CD4-positive, alpha-beta memory T cell (primary cell): ENCODE data around the gene GALNT18. TPM values are rescaled to one million over a fixed set of nuclear protein-coding genes. Genes with fewer than 3 reads are reported as not detected.

ENCODE experiments used
- CTCF ChIA-PET: fragments of 350-600 bp; sonication (Branson Sonifier 250); formaldehyde crosslinking; loops from one replicate; lab custom pipeline; 2021; ENCODE audit warnings: inconsistent platforms; ENCODE audit not compliant: partially characterized antibody; lab: Charles Lee
- POLR2A ChIA-PET: fragments of 350-600 bp; sonication (Branson Sonifier 250); formaldehyde crosslinking; loops from one replicate; lab custom pipeline; 2021; ENCODE audit not compliant: partially characterized antibody; lab: Charles Lee
- DNase-seq, 5 donors: peaks; one replicate each; pipeline versions ENCODE4 v3.0.0 to v3.0.0-alpha.2; 2020 to 2022; ENCODE audit warnings: mixed read lengths in 1 of 5
- H3K27ac ChIP-seq: one replicate; pipeline ENCODE4 v1.7.0; 2013; ENCODE audit warnings: low read depth, low read length
- H3K27me3 ChIP-seq: 2 replicates; pipeline ENCODE4 v1.7.0; 2013; ENCODE audit warnings: mild to moderate bottlenecking, low read length, moderate library complexity; ENCODE audit not compliant: insufficient read depth
- H3K36me3 ChIP-seq: 2 replicates; pipeline ENCODE4 v1.7.0; 2013; ENCODE audit warnings: mild to moderate bottlenecking, low read length, moderate library complexity; ENCODE audit not compliant: insufficient read depth
- H3K4me1 ChIP-seq: 2 replicates; pipeline ENCODE4 v1.7.0; 2013; ENCODE audit warnings: mild to moderate bottlenecking, low read length, moderate library complexity; ENCODE audit not compliant: insufficient read depth
- H3K4me3 ChIP-seq, 2 donors: one replicate each; pipeline ENCODE4 v1.7.0; 2013; ENCODE audit warnings: low read length in 2 of 2, mild to moderate bottlenecking in 1 of 2
- H3K9me3 ChIP-seq, 2 donors: one replicate each; pipeline ENCODE4 v1.7.0; 2013; ENCODE audit warnings: low read length in 2 of 2, control low read depth in 1 of 2; ENCODE audit not compliant: control insufficient read depth in 1 of 2
- H3K27ac Mint-ChIP-seq, 7 donors: one replicate each; pipeline ENCODE4 v1.8.0; 2020 to 2021; ENCODE audit warnings: mixed read lengths in 7 of 7, mild to moderate bottlenecking in 6 of 7, inconsistent platforms in 3 of 7, moderate library complexity in 3 of 7
- H3K27me3 Mint-ChIP-seq, 2 donors: one replicate each; pipeline ENCODE4 v1.8.0; 2020 to 2021; ENCODE audit warnings: mixed read lengths in 2 of 2
- H3K36me3 Mint-ChIP-seq, 2 donors: one replicate each; pipeline ENCODE4 v1.8.0; 2020 to 2021; ENCODE audit warnings: mixed read lengths in 2 of 2, inconsistent platforms in 1 of 2, mild to moderate bottlenecking in 1 of 2
- H3K4me1 Mint-ChIP-seq, 4 donors: one replicate each; pipeline ENCODE4 v1.8.0; 2020 to 2021; ENCODE audit warnings: mixed read lengths in 4 of 4, mild to moderate bottlenecking in 1 of 4
- H3K4me3 Mint-ChIP-seq, 8 donors: one replicate each; pipeline ENCODE4 v1.8.0; 2020 to 2021; ENCODE audit warnings: mixed read lengths in 8 of 8, mild to moderate bottlenecking in 7 of 8, moderate library complexity in 6 of 8, inconsistent platforms in 3 of 8
- H3K9me3 Mint-ChIP-seq, 8 donors: one replicate each; pipeline ENCODE4 v1.8.0; 2020 to 2021; ENCODE audit warnings: mixed read lengths in 8 of 8, mild to moderate bottlenecking in 5 of 8, inconsistent platforms in 3 of 8, moderate library complexity in 1 of 8
- intact Hi-C: fragments of 100-400 bp; cut with micrococcal nuclease; formaldehyde crosslinking; loops from one replicate; pipeline ENCODE4 v1.15.1; 2023
- polyA plus RNA-seq, 2 donors: library from polyadenylated mRNA; unstranded; fragments of 300-500 nt; fragmentation: Illumina TruSeq; gene quantifications; one replicate each; pipeline ENCODE4 v1.2.3, GENCODE V29; 2021
- total RNA-seq, 2 experiments: library from RNA; stranded (reverse); gene quantifications; one replicate each; pipeline ENCODE4 v1.2.3, GENCODE V29; 2021

Gene GALNT18
- total and polyA plus RNA-seq, 4 experiments from 2014 or later: not detected

DNA sequence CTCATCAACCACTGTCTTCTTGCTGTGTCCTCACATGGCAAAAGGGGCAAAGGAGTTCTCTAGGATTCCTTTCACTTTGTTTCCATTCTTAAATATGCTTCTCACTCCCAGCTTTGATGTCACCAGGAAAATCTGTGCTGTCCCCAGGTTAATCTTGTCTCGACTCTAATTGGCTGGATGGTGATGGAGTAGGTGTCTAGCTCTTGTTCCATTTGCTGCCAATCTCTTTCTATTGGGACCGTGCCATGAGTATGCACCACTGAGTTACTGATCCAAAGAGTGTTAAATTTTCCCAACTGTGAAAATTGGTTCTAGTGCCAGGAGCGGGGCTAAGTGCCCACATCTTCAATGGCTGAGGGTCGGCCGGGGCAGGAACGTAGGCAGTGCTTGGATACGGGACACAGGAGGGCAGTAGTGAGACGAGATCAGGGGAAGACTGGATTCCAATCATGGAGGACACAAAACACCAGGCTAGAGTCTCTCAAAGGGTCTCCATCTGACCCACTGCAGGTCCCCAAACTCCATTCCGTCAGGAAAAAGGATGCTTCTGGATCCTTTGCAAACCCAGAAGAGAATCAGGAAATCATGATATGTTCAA is 221.1 kb downstream of the GALNT18 start:
- H3K4me3 ChIP-seq: no peak overlapping the region

DNA sequence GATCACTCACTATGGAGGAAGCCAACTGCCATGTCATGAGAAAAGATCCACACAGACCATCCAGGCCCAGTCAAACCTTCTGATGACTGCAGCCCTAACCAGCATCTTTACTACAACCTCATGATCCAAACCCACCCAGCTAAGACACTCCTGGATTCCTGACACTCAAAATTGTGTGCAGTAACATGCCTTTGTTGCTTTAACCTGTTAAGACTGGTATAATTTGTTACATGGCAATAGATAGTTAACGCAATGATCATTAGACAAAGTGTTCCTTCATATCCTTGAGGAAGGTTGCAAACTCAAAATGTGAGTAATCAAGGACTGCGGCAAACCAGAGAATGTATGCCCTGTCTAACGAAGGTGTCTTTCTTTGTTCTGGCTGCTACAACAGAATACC is 221.7 kb downstream of the GALNT18 start:
- ChIA-PET POLR2A (no interaction called here), CTCF (no interaction called here)
- Mint-ChIP-seq H3K27ac (no peak overlapping the region), H3K27me3 (peaks cover 4 to 13% of the 10 kb centered on the region in 2 donors), H3K9me3 (no peaks in the 10 kb centered on the region), H3K4me3 (no peak overlapping the region), H3K36me3 (no peaks in the 10 kb centered on the region), H3K4me1 (no peaks in the 10 kb centered on the region)
- no peak overlapping the region for H3K4me3 ChIP-seq
- intact Hi-C loops: no loop called here
- no peaks in the 10 kb centered on the region for H3K9me3 ChIP-seq
- no peaks in the 10 kb centered on the region for H3K4me1 ChIP-seq
- DNase-seq: no peak
- no peak overlapping the region for H3K27ac ChIP-seq
- H3K36me3 ChIP-seq: no peaks in the 10 kb centered on the region
- H3K27me3 ChIP-seq: no peaks in the 10 kb centered on the region

More for the DNA sequence above, 221.1 kb downstream of the GALNT18 start:
- H3K9me3 ChIP-seq: no peaks in the 10 kb centered on the region
- no peaks in the 10 kb centered on the region for H3K4me1 ChIP-seq
- ChIA-PET POLR2A (no interaction called here), CTCF (no interaction called here)
- Mint-ChIP-seq H3K27me3 (peaks cover 5 to 13% of the 10 kb centered on the region in 2 donors), H3K9me3 (no peaks in the 10 kb centered on the region), H3K4me3 (no peak overlapping the region), H3K27ac (no peak overlapping the region), H3K4me1 (no peaks in the 10 kb centered on the region), H3K36me3 (no peaks in the 10 kb centered on the region)
- H3K27me3 ChIP-seq: no peaks in the 10 kb centered on the region
- H3K36me3 ChIP-seq: no peaks in the 10 kb centered on the region
- intact Hi-C loops: no loop called here
- no peak for DNase-seq
- no peak overlapping the region for H3K27ac ChIP-seq

DNA sequence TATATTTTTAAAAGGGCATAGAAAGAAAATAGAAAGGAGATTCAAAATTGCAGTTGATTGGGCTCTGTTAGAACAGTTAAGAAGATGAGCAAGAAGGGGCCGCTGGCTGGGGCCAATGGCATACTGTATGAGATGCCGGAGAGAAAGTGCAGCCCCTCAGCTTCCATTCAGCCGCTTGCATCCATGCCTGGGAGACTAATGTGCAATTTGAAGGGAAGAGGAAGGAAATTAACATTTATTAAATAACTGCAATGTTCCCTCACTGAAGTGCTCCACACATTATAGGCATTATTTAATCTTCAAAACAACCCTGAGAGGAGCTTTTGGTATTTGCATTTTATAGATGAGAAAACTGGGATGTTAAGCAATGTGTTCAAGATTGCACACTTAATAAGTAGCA is 224.0 kb downstream of the GALNT18 start:
- intact Hi-C loops: no loop called here
- Histone ChIP-seq H3K36me3 (no peaks in the 10 kb centered on the region), H3K4me1 (no peaks in the 10 kb centered on the region), H3K4me3 (no peak overlapping the region), H3K9me3 (no peaks in the 10 kb centered on the region), H3K27me3 (no peaks in the 10 kb centered on the region), H3K27ac (no peak overlapping the region)
- DNase-seq: no peak
- CTCF ChIA-PET: interaction anchor here (1.2 kb wide), 1 partner anchor 370 kb away, joined by 5 read pairs; no protein-coding TSS in a partner anchor
- Mint-ChIP-seq H3K4me3 (no peak overlapping the region), H3K27me3 (peaks cover 1 to 2% of the 10 kb centered on the region in 2 donors), H3K27ac (no peak overlapping the region), H3K4me1 (no peaks in the 10 kb centered on the region), H3K9me3 (peaks cover 0 to 3% (median 0%) of the 10 kb centered on the region in 8 donors), H3K36me3 (no peaks in the 10 kb centered on the region)
- POLR2A ChIA-PET: no interaction called here

DNA sequence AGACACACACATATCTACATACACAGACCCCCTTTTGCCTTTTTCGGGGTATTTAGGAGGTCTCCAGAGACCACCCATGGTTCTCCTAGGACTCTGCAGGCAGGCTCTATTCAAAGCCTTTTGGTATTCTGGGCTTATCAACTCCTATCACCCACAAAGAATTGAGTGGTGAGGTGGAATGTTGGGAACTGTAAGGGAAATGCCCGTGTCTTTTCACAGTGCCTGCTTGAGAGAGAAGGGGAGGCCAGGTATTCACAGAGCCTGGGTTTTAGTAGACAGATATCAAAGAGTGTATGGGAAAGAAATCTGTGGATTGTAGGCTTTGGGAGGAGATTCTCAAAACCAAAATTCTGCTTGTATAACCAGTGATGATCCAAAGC is 224.8 kb downstream of the GALNT18 start:
- Mint-ChIP-seq H3K4me1 (no peaks in the 10 kb centered on the region), H3K27me3 (peaks cover 1 to 2% of the 10 kb centered on the region in 2 donors), H3K36me3 (no peaks in the 10 kb centered on the region), H3K9me3 (peaks cover 0 to 3% (median 0%) of the 10 kb centered on the region in 8 donors), H3K4me3 (no peak overlapping the region), H3K27ac (no peak overlapping the region)
- no peaks in the 10 kb centered on the region for H3K36me3 ChIP-seq
- DNase-seq: no peak
- ChIA-PET CTCF (no interaction called here), POLR2A (no interaction called here)
- H3K9me3 ChIP-seq: no peaks in the 10 kb centered on the region
- H3K4me3 ChIP-seq: no peak overlapping the region
- intact Hi-C loops: no loop called here
- no peaks in the 10 kb centered on the region for H3K4me1 ChIP-seq
- no peak overlapping the region for H3K27ac ChIP-seq
- no peaks in the 10 kb centered on the region for H3K27me3 ChIP-seq

DNA sequence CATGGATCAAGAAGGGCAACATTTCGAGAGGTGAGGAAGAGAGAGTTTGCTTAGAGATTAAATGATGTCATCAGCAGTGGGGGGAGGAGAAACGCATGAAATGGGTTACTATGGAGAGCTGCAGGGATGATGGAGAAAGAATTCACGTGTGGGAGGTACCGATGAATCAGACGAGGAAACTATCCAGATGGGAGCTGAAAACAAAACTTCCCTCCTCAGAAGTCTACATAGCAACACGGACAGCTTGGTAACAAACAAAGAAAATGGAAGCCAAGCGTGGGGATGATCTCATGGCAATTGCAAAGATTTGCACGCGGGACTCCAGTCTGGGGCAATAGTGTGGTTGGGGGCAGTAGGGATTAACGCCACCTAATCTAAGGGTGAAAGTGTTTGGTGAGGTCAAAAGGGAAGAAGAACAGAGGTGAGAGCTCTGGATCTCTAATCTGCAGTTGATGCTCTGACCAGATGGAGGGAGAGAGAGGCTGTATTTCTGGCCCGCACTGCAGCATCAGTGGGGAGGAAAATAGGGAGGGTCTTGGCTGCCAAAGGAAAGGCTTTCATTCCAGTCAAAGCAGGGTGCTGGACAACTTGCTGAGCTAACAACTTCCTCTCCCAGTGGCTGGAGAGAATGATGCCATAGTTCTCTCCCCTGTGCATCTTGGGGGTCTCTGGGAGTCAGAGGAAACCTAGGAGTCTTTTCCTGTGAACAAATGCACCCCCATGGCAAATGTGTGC is 225.3 kb downstream of the GALNT18 start:
- CTCF ChIA-PET: no interaction called here
- Mint-ChIP-seq H3K9me3 (peaks cover 0 to 3% (median 0%) of the 10 kb centered on the region in 8 donors), H3K4me1 (no peaks in the 10 kb centered on the region), H3K27me3 (peaks cover 1 to 2% of the 10 kb centered on the region in 2 donors), H3K4me3 (no peak overlapping the region), H3K27ac (no peak overlapping the region), H3K36me3 (no peaks in the 10 kb centered on the region)
- no peaks in the 10 kb centered on the region for H3K9me3 ChIP-seq
- H3K27me3 ChIP-seq: no peaks in the 10 kb centered on the region
- DNase-seq: no peak
- H3K4me1 ChIP-seq: no peaks in the 10 kb centered on the region
- H3K36me3 ChIP-seq: no peaks in the 10 kb centered on the region
- intact Hi-C loops: no loop called here
- H3K27ac ChIP-seq: no peak overlapping the region
- POLR2A ChIA-PET: no interaction called here
- H3K4me3 ChIP-seq: no peak overlapping the region

DNA sequence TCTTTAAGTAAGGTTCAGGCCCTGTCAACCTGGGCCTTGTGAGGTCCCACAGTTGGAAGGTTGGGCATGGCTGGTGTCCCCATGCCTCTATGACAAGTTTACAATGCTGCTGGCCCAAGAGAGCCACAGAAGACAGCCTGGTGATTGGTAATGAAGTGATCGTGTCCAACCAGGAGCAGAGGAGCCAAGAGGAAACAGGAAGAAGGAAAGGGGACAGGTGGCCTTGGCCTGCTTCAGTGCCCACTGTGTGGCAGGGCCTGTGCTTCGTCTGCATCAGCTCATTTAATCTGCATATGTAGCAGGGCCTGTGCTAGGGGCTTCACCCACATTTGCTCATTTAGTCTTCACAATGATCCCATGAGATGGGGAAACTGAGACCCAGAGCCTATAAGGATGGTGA is 226.7 kb downstream of the GALNT18 start:
- DNase-seq: no peak
- Mint-ChIP-seq H3K9me3 (peaks cover 0 to 3% (median 0%) of the 10 kb centered on the region in 8 donors), H3K36me3 (no peaks in the 10 kb centered on the region), H3K27me3 (peaks cover 1 to 2% of the 10 kb centered on the region in 2 donors), H3K4me1 (no peaks in the 10 kb centered on the region), H3K4me3 (no peak overlapping the region), H3K27ac (no peak overlapping the region)
- no peaks in the 10 kb centered on the region for H3K36me3 ChIP-seq
- no peaks in the 10 kb centered on the region for H3K9me3 ChIP-seq
- intact Hi-C loops: no loop called here
- no peaks in the 10 kb centered on the region for H3K4me1 ChIP-seq
- ChIA-PET CTCF (no interaction called here), POLR2A (no interaction called here)
- no peak overlapping the region for H3K4me3 ChIP-seq
- no peaks in the 10 kb centered on the region for H3K27me3 ChIP-seq
- no peak overlapping the region for H3K27ac ChIP-seq

DNA sequence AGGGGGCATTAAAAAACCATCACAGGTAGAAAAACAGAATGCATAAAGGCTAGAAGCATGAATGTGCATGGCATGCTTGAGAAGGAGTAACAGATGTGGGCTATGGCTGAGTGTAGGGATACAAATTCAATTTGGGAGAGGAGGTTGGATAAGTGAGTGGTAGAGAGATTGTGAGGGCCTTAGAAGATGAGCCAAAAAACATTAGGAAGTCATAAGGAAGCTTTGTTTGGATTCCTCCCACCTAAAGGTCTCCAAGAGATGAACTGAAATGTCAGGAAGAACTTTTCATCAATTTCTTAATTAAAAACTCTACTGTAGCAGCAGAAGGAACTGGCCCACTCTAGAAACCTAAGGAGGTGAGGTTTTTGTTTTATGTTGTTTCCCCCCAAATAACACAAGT is 227.6 kb downstream of the GALNT18 start:
- H3K4me1 Mint-ChIP-seq: no peaks in the 10 kb centered on the region
- peaks cover 0 to 3% (median 0%) of the 10 kb centered on the region in 8 donors for H3K9me3 Mint-ChIP-seq
- intact Hi-C loops: no loop called here
- no peak overlapping the region for H3K4me3 Mint-ChIP-seq
- Histone ChIP-seq H3K27ac (no peak overlapping the region), H3K36me3 (no peaks in the 10 kb centered on the region), H3K27me3 (no peaks in the 10 kb centered on the region), H3K9me3 (no peaks in the 10 kb centered on the region), H3K4me1 (no peaks in the 10 kb centered on the region), H3K4me3 (no peak overlapping the region)
- ChIA-PET CTCF (no interaction called here), POLR2A (no interaction called here)
- no peak overlapping the region for H3K27ac Mint-ChIP-seq
- H3K27me3 Mint-ChIP-seq: peaks cover 1 to 2% of the 10 kb centered on the region in 2 donors
- no peak for DNase-seq
- H3K36me3 Mint-ChIP-seq: no peaks in the 10 kb centered on the region
